ENCODE measurements around the gene ZNF580. TPM values are rescaled to one million over a fixed set of nuclear protein-coding genes. Genes with fewer than 3 reads are reported as not detected.

Gene ZNF580
- total and polyA plus RNA-seq, 2 of the 13 experiments (the other 11 are each of a cell fraction or from before 2014, with no cell fraction given): 4.4 to 6.0 TPM

DNA sequence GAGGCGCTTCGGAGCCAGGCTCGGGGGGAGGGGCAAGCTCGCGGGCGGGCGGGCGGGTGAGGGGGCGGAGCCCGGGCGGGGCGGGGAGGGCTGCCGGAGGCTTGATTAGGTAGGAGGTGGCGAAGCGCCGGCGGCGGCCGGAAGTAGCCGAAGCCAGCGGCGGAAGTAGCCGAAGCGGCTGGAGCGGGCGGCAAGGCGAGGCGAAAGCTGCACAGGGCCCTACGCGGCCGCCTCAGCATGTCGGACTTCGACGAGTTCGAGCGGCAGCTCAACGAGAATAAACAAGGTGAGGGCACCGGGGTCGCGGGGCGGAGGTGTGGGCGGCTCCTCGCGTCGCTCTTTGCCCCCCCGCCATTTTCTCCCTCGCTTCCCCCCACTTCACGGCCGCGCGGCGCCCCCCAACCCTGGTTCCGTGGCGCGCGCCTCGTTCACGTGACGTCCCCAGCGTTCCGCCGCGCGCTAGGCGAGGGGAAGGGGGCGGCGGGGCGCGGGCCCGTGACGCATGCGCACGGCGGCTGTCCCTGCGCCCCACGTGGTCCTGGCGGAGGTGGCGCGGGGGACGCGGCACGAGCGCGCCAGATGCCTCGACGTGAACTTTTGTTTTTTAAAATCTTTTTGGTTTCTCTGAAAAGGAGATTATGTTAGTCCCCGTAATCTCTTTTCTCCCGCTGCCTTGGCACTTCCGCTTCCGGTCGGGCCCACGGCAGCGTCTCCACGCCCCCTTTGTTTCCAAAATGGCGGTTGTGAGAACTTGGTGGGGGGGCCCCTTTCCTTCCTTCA, 14.3 kb downstream of the ZNF580 start, which contains the start of gene U2AF2 (continued):
- TF ChIP-seq, protein P1, sequence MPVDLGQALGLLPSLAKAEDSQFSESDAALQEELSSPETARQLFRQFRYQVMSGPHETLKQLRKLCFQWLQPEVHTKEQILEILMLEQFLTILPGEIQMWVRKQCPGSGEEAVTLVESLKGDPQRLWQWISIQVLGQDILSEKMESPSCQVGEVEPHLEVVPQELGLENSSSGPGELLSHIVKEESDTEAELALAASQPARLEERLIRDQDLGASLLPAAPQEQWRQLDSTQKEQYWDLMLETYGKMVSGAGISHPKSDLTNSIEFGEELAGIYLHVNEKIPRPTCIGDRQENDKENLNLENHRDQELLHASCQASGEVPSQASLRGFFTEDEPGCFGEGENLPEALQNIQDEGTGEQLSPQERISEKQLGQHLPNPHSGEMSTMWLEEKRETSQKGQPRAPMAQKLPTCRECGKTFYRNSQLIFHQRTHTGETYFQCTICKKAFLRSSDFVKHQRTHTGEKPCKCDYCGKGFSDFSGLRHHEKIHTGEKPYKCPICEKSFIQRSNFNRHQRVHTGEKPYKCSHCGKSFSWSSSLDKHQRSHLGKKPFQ (CRISPR knock-in tag; IDR thresholded peaks at IDR 0.05; ENCODE audit: insufficient replicate concordance): peak; percentile 44
- TF ChIP-seq PHF8 (CRISPR knock-in tag; IDR thresholded peaks at IDR 0.05): peak; percentile 59
- no peak for TF ChIP-seq SCMH1 (CRISPR knock-in tag; IDR thresholded peaks at IDR 0.05; ENCODE audit: borderline replicate concordance)
- TF ChIP-seq RCOR2 (CRISPR knock-in tag; IDR thresholded peaks at IDR 0.05): no peak
- no peak for TF ChIP-seq ZNF350 (CRISPR knock-in tag; IDR thresholded peaks at IDR 0.05; ENCODE audit: borderline replicate concordance, low read depth)
- TF ChIP-seq, protein P2, sequence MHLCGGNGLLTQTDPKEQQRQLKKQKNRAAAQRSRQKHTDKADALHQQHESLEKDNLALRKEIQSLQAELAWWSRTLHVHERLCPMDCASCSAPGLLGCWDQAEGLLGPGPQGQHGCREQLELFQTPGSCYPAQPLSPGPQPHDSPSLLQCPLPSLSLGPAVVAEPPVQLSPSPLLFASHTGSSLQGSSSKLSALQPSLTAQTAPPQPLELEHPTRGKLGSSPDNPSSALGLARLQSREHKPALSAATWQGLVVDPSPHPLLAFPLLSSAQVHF (CRISPR knock-in tag; IDR thresholded peaks at IDR 0.05): 0 out of 2 replicates have a peak, but pooled peaks have one; percentile 48
- TF ChIP-seq, protein P3, sequence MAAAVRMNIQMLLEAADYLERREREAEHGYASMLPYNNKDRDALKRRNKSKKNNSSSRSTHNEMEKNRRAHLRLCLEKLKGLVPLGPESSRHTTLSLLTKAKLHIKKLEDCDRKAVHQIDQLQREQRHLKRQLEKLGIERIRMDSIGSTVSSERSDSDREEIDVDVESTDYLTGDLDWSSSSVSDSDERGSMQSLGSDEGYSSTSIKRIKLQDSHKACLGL (CRISPR knock-in tag; IDR thresholded peaks at IDR 0.05): no peak; the same call in 1 of the 2 replicates
- no peak for TF ChIP-seq CENPX (CRISPR knock-in tag; IDR thresholded peaks at IDR 0.05)
- TF ChIP-seq TOE1 (CRISPR knock-in tag; IDR thresholded peaks at IDR 0.05): no peak
- TF ChIP-seq, protein P4, sequence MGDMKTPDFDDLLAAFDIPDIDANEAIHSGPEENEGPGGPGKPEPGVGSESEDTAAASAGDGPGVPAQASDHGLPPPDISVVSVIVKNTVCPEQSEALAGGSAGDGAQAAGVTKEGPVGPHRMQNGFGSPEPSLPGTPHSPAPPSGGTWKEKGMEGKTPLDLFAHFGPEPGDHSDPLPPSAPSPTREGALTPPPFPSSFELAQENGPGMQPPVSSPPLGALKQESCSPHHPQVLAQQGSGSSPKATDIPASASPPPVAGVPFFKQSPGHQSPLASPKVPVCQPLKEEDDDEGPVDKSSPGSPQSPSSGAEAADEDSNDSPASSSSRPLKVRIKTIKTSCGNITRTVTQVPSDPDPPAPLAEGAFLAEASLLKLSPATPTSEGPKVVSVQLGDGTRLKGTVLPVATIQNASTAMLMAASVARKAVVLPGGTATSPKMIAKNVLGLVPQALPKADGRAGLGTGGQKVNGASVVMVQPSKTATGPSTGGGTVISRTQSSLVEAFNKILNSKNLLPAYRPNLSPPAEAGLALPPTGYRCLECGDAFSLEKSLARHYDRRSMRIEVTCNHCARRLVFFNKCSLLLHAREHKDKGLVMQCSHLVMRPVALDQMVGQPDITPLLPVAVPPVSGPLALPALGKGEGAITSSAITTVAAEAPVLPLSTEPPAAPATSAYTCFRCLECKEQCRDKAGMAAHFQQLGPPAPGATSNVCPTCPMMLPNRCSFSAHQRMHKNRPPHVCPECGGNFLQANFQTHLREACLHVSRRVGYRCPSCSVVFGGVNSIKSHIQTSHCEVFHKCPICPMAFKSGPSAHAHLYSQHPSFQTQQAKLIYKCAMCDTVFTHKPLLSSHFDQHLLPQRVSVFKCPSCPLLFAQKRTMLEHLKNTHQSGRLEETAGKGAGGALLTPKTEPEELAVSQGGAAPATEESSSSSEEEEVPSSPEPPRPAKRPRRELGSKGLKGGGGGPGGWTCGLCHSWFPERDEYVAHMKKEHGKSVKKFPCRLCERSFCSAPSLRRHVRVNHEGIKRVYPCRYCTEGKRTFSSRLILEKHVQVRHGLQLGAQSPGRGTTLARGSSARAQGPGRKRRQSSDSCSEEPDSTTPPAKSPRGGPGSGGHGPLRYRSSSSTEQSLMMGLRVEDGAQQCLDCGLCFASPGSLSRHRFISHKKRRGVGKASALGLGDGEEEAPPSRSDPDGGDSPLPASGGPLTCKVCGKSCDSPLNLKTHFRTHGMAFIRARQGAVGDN (CRISPR knock-in tag; IDR thresholded peaks at IDR 0.05): peak; percentile 95
- TF ChIP-seq NFKBIZ (CRISPR knock-in tag; IDR thresholded peaks at IDR 0.05): no peak
- no peak for TF ChIP-seq EED (CRISPR knock-in tag; IDR thresholded peaks at IDR 0.05)
- TF ChIP-seq MEIS1 (CRISPR knock-in tag; IDR thresholded peaks at IDR 0.05; ENCODE audit: borderline replicate concordance): no peak
- TF ChIP-seq SUZ12 (IDR thresholded peaks at IDR 0.05; ENCODE audit: low read depth, low read length): no peak
- no peak for TF ChIP-seq ZNF20 (CRISPR knock-in tag; IDR thresholded peaks at IDR 0.05)
- TF ChIP-seq ZKSCAN1 (IDR thresholded peaks at IDR 0.05; ENCODE audit: low read length): no peak
- no peak for TF ChIP-seq MIER3 (CRISPR knock-in tag; IDR thresholded peaks at IDR 0.05; ENCODE audit: borderline replicate concordance)
- TF ChIP-seq ZNF430 (CRISPR knock-in tag; IDR thresholded peaks at IDR 0.05): peak; percentile 62; the same call in 1 of the 2 replicates
- peak; percentile 87; the same call in 1 of the 2 replicates for TF ChIP-seq ZNF709 (CRISPR knock-in tag; IDR thresholded peaks at IDR 0.05)
- no peak for TF ChIP-seq ZFP36 (IDR thresholded peaks at IDR 0.05; ENCODE audit: borderline replicate concordance, low read depth, low read length, partially characterized antibody)
- no peak for TF ChIP-seq ZNF326 (CRISPR knock-in tag; IDR thresholded peaks at IDR 0.05; ENCODE audit: borderline replicate concordance)
- TF ChIP-seq SOX13 (IDR thresholded peaks at IDR 0.05): no peak
- TF ChIP-seq SOX13 (CRISPR knock-in tag; conservative IDR thresholded peaks at IDR 0.05 in 1 of 2, IDR thresholded peaks at IDR 0.05 in 1 of 2): no peak
- TF ChIP-seq ARID2 (CRISPR knock-in tag; IDR thresholded peaks at IDR 0.05; ENCODE audit: borderline replicate concordance): no peak
